Neural cell (in vitro differentiated cells): ENCODE results near the gene DNAI1. TPM values are rescaled to one million over a fixed set of nuclear protein-coding genes. Genes with fewer than 3 reads are reported as not detected.

Experiments used
- H2AFZ ChIP-seq: fragments of 200-600, 300-800 bp; sonication (generic), shearing (Covaris generic); 2 replicates; pipeline ENCODE4 v1.6.0; 2014; ENCODE audit warnings: low read depth, mild to moderate bottlenecking, antibody characterized with exemption, low read length, moderate library complexity
- H3F3A ChIP-seq: fragments of 200-600 bp; shearing (Covaris generic); 2 replicates; pipeline ENCODE4 v1.6.1; 2016; ENCODE audit warnings: mild to moderate bottlenecking, moderate library complexity, mixed read lengths, antibody characterized with exemption, low read length; ENCODE audit not compliant: insufficient read depth, poor library complexity, severe bottlenecking
- H3K27ac ChIP-seq: fragments of 200-600, 300-800 bp; sonication (generic), shearing (Covaris generic); 2 replicates; pipeline ENCODE4 v1.5.1; 2014; ENCODE audit warnings: mild to moderate bottlenecking, low read length, moderate library complexity
- H3K27me3 ChIP-seq: fragments of 300-800, 200-600 bp; sonication (generic), shearing (Covaris generic); 2 replicates; pipeline ENCODE4 v1.6.0; 2014; ENCODE audit warnings: mild to moderate bottlenecking, low read depth, low read length, moderate library complexity; ENCODE audit not compliant: insufficient read depth
- H3K36me3 ChIP-seq: fragments of 300-800, 200-600 bp; sonication (generic), shearing (Covaris generic); 2 replicates; pipeline ENCODE4 v1.5.1; 2014; ENCODE audit warnings: mild to moderate bottlenecking, antibody characterized with exemption, low read length, moderate library complexity; ENCODE audit not compliant: insufficient read depth
- H3K4me2 ChIP-seq: fragments of 300-800, 200-600 bp; sonication (generic), shearing (Covaris generic); 2 replicates; pipeline ENCODE4 v1.6.0; 2014; ENCODE audit warnings: mild to moderate bottlenecking, low read length
- H3K4me3 ChIP-seq: fragments of 300-800, 200-600 bp; sonication (generic), shearing (Covaris generic); 2 replicates; pipeline ENCODE4 v1.5.1; 2014; ENCODE audit warnings: mild to moderate bottlenecking, low read length, moderate library complexity
- H3K79me2 ChIP-seq: fragments of 200-600 bp; shearing (Covaris generic); replicated peaks from 2 replicates; pipeline ENCODE4 v1.6.0; 2014; ENCODE audit warnings: mild to moderate bottlenecking, low read length, moderate library complexity; ENCODE audit not compliant: insufficient read depth
- H3K9ac ChIP-seq: fragments of 300-800, 200-600 bp; sonication (generic), shearing (Covaris generic); 2 replicates; pipeline ENCODE4 v1.6.1; 2016; ENCODE audit warnings: mild to moderate bottlenecking, low read length, mixed read lengths
- H3K9me2 ChIP-seq: fragments of 200-600 bp; shearing (Covaris generic); 2 replicates; pipeline ENCODE4 v1.6.1; 2016; ENCODE audit warnings: mild to moderate bottlenecking, low read length, mixed read lengths; ENCODE audit not compliant: insufficient read depth
- H3K9me3 ChIP-seq: fragments of 200-600, 300-800 bp; sonication (generic), shearing (Covaris generic); 2 replicates; pipeline ENCODE4 v1.6.1; 2016; ENCODE audit warnings: mild to moderate bottlenecking, mixed run types, low read length, moderate library complexity, mixed read lengths
- H4K20me1 ChIP-seq: fragments of 200-600 bp; shearing (Covaris generic); 2 replicates; pipeline ENCODE4 v1.6.1; 2016; ENCODE audit warnings: mild to moderate bottlenecking, mixed run types; ENCODE audit not compliant: insufficient read depth
- CTCF ChIP-seq: fragments of 450-650 bp; IDR thresholded peaks from 2 replicates; pipeline ENCODE4 v1.5.1; 2014; ENCODE audit warnings: antibody characterized with exemption, mild to moderate bottlenecking, moderate library complexity; ENCODE audit not compliant: poor library complexity, severe bottlenecking
- EP300 ChIP-seq: fragments of 450-650 bp; conservative IDR thresholded peaks from 2 replicates; pipeline ENCODE4 v1.6.1; 2014; ENCODE audit warnings: antibody characterized with exemption, mild to moderate bottlenecking, moderate library complexity; ENCODE audit not compliant: poor library complexity, severe bottlenecking
- EZH2 ChIP-seq: fragments of 200-600, 300-800 bp; shearing (Covaris generic), sonication (generic); IDR thresholded peaks from 2 replicates; pipeline ENCODE4 v1.6.1; 2014; ENCODE audit warnings: antibody characterized with exemption, low read length, borderline replicate concordance, mild to moderate bottlenecking; ENCODE audit not compliant: insufficient read depth, poor library complexity, severe bottlenecking
- MXI1 ChIP-seq: fragments of 450-650 bp; conservative IDR thresholded peaks from 2 replicates; pipeline ENCODE4 v1.6.1; 2014; ENCODE audit warnings: antibody characterized with exemption, mild to moderate bottlenecking; ENCODE audit not compliant: poor library complexity, severe bottlenecking
- POLR2AphosphoS5 ChIP-seq: IDR thresholded peaks from 2 replicates; pipeline ENCODE4 v1.6.1; 2012
- RAD21 ChIP-seq: fragments of 450-650 bp; conservative IDR thresholded peaks from 2 replicates; pipeline ENCODE4 v1.6.1; 2014; ENCODE audit warnings: antibody characterized with exemption, mild to moderate bottlenecking, moderate library complexity
- REST ChIP-seq: IDR thresholded peaks from 2 replicates; pipeline ENCODE4 v1.6.1; 2012; ENCODE audit warnings: borderline replicate concordance
- SMC3 ChIP-seq: fragments of 450-650 bp; conservative IDR thresholded peaks from 2 replicates; pipeline ENCODE4 v1.6.1; 2014; ENCODE audit warnings: antibody characterized with exemption, mild to moderate bottlenecking, moderate library complexity; ENCODE audit not compliant: poor library complexity
- TAF1 ChIP-seq: IDR thresholded peaks from 2 replicates; pipeline ENCODE4 v1.6.1; 2012; ENCODE audit warnings: low read depth
- polyA plus RNA-seq: library from polyadenylated mRNA; depleted of rRNA; stranded (reverse); fragments of >200 nt; gene quantifications from 2 replicates; pipeline ENCODE4 v1.2.3, GENCODE V29; 2014

DNAI1 gene
- polyA plus RNA-seq, 1 donor from 2014 or later: 0.99 TPM

GRCh38 chr9:34412336-34412735 lies 46.3 kb upstream of the DNAI1 start:
- Histone ChIP-seq H2AFZ (no peak overlapping the region), H4K20me1 (no peaks in the 10 kb centered on the region), H3K27me3 (no peaks in the 10 kb centered on the region), H3K27ac (no peak overlapping the region), H3K4me2 (no peak overlapping the region), H3K9me2 (no peaks in the 10 kb centered on the region), H3K9ac (no peak overlapping the region), H3K79me2 (no peaks in the 10 kb centered on the region), H3K4me3 (no peak overlapping the region), H3K36me3 (no peaks in the 10 kb centered on the region), H3K9me3 (no peaks in the 10 kb centered on the region), H3F3A (no peaks in the 10 kb centered on the region)
- TF ChIP-seq EZH2 (no peak), REST (no peak), RAD21 (no peak), TAF1 (no peak), EP300 (no peak), MXI1 (no peak), SMC3 (no peak), CTCF (no peak), POLR2AphosphoS5 (no peak)

- no peak overlapping the region for H3K27ac ChIP-seq
- no peak overlapping the region for H3K9ac ChIP-seq
- no peak overlapping the region for H3K4me2 ChIP-seq
- H3F3A ChIP-seq: no peaks in the 10 kb centered on the region
- TF ChIP-seq CTCF (no peak), TAF1 (no peak), MXI1 (no peak), EP300 (no peak), SMC3 (no peak), REST (no peak), RAD21 (no peak), POLR2AphosphoS5 (no peak), EZH2 (no peak)
- H3K79me2 ChIP-seq: no peaks in the 10 kb centered on the region
- H4K20me1 ChIP-seq: no peaks in the 10 kb centered on the region
- H3K36me3 ChIP-seq: no peaks in the 10 kb centered on the region
- no peaks in the 10 kb centered on the region for H3K9me3 ChIP-seq
- no peak overlapping the region for H3K4me3 ChIP-seq
- H2AFZ ChIP-seq: no peak overlapping the region
- no peaks in the 10 kb centered on the region for H3K9me2 ChIP-seq
- H3K27me3 ChIP-seq: no peaks in the 10 kb centered on the region
Observed at GRCh38 chr9:34413231-34413852, 45.3 kb upstream of the DNAI1 start.
